GM12891 (cell line): ENCODE data around the gene SIRT2.
"Not testable (repeated sequence)": the region's sequence is repeated elsewhere in the genome, so short reads cannot be mapped to it uniquely, and the experiment has no call there.

Source experiments
- DNase-seq: peaks from one replicate; pipeline ENCODE4 v3.0.0; 2011; ENCODE audit warnings: low spot score; ENCODE audit not compliant: insufficient read length
- FAIRE-seq: peaks from 2 replicates; lab custom pipeline; 2011; peaks lifted over from hg19 to GRCh38; lab: Jason Lieb, UNC
- PAX5 ChIP-seq: IDR thresholded peaks from 2 replicates; pipeline ENCODE4 v1.6.1; 2011; ENCODE audit warnings: low read length, moderate library complexity, mild to moderate bottlenecking; ENCODE audit not compliant: insufficient read depth, severe bottlenecking
- POLR2A ChIP-seq: IDR thresholded peaks from 2 replicates; pipeline ENCODE4 v1.6.1; 2011; ENCODE audit warnings: low read depth, low read length, control low read depth
- POLR2AphosphoS5 ChIP-seq: IDR thresholded peaks from 2 replicates; pipeline ENCODE4 v1.6.1; 2011; ENCODE audit warnings: low read depth, low read length, control low read depth
- POU2F2 ChIP-seq: IDR thresholded peaks from 2 replicates; pipeline ENCODE4 v1.6.1; 2011; ENCODE audit warnings: low read depth, mild to moderate bottlenecking, control low read depth, low read length, moderate library complexity
- SPI1 ChIP-seq: IDR thresholded peaks from 2 replicates; pipeline ENCODE4 v1.6.1; 2011; ENCODE audit warnings: low read depth, low read length, control low read depth
- TAF1 ChIP-seq: IDR thresholded peaks from 2 replicates; pipeline ENCODE4 v1.6.1; 2011; ENCODE audit warnings: low read depth, low read length, control low read depth

SIRT2 gene

DNA sequence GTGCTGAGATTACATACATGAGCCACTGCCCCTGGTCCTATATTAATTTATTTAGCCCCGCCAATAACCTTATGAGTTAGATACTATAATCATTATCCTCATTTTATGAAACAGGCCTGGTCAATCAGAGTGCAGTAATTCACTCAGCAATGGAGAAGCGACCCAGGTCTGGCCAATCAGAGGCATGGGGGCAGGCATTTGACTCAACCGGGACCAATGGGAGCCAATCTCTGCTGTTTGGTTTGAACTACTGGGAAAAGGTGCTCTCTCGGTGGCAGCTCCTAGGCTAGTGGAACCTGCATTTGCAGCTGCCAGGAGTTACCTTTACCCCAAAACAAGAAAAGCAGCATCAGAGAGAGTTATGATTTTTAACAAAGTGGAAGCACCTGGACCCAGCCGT is 6.6 kb downstream of the SIRT2 start:
- no peak for TF ChIP-seq POU2F2
- no peak for TF ChIP-seq SPI1
- TF ChIP-seq POLR2A, result no peak
- TF ChIP-seq PAX5, result no peak
- TF ChIP-seq TAF1, result no peak
- TF ChIP-seq POLR2AphosphoS5, result no peak
- no peak for FAIRE-seq
- DNase-seq, result no peak

DNA sequence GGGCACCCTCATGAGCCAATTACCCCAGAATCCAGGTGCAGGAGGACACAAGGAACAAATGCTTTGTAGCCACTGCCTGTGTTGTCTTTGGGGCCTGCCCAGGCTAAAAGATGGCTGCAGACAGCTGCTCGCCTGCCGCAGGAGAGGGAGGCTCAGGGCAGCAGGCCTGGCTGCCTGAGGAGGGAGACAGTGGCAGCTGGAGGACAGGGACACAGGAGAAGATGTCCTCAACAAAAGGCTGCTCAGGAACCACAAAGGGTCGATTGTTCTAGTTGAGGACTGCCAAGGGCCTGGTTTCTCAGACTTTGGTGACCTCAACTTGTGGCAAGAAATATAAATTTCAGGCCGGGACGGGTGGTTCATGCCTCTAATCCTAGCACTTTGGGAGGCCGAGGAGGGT is 7.6 kb downstream of the SIRT2 start:
- DNase-seq, result no peak
- TF ChIP-seq POLR2A (no peak), SPI1 (no peak), TAF1 (no peak), POLR2AphosphoS5 (no peak), PAX5 (no peak), POU2F2 (no peak)
- no peak for FAIRE-seq

DNA sequence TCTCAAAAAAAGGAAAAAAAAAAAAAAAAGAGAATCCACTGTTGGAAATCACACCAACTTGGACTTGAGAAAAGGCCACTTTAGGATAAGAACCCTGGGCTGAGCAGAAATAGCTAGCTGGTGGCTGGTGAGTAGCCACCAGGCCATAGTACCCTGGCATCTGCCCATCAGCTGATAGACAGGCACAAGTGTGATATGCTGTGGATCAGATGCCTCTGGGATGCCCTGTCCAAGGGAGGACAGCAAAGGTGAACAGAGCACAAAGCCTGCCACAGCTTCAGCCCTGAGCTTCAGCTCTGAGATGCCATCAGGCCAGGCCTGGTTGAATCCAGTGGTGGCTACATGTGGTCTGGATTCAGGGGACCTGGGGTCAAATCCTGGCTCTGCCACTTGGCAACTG is 8.7 kb downstream of the SIRT2 start:
- DNase-seq, result no peak
- TF ChIP-seq POU2F2 (no peak), POLR2A (no peak), POLR2AphosphoS5 (no peak), PAX5 (no peak)
- FAIRE-seq, result no peak

DNA sequence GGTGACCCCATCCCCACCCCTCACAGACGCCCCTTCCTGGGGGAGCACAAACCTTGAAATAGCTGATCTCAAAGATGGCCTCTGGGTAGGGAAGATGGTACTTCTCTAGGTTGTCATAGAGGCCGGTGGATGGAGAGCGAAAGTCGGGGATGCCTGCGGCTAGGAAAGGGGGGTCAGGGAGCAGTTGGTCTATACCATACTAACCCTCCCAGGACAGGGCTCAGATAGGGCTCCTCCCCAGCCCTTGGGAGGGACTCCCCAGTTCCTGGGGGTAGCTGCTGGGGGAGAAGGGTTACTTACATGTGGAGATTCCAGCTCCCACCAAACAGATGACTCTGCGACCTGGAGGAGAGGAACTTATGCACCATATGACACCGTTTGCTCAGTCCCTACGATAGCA is 9.6 kb downstream of the SIRT2 start:
- FAIRE-seq (no peak), DNase-seq (no peak)
- TF ChIP-seq POLR2A, result no peak
- no peak for TF ChIP-seq POU2F2
- no peak for TF ChIP-seq PAX5
- TF ChIP-seq POLR2AphosphoS5, result no peak
- TF ChIP-seq TAF1, result no peak

DNA sequence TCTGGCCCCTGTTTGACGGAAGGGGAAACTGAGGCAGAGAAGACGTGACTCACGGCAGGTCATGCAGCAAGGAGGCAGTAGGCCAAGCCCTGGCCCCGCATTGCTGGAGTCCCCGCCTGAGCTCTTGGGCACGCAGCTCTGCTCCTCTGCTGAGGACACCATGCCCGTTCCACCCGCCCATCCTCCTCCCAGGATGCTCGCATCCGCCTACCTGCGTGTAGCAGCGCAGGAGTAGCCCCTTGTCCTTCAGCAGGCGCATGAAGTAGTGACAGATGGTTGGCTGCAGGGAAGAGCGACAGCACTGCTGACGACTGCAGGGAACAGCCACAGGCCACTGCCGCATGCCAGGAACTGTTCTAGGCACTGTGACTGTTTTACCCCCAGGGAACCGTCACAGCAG is 10.5 kb downstream of the SIRT2 start:
- no peak for DNase-seq
- FAIRE-seq, result no peak
- no peak for TF ChIP-seq POLR2AphosphoS5
- TF ChIP-seq PAX5, result no peak
- no peak for TF ChIP-seq POLR2A
- TF ChIP-seq SPI1, result no peak
- TF ChIP-seq POU2F2, result no peak
- TF ChIP-seq TAF1, result no peak

DNA sequence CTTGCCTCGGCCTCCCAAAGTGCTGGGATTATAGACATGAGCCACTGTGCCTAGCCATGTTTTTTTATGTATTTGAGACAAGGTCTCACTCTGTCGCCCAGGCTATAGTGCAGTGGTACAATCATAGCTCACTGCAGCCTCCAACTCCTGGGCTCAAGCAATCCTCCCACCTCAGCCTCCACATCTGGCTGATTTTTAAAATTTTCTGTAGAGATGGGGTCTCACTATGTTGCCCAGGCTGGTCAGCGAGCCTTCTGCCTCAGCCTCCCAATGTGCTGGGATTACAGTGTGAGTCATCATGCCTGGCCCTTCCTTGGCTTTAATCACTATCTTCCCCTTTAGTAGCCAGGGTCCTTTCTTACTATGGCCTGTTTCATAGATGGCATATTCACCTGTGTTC is 14.7 kb downstream of the SIRT2 start:
- DNase-seq, FAIRE-seq: not testable (repeated sequence)

DNA sequence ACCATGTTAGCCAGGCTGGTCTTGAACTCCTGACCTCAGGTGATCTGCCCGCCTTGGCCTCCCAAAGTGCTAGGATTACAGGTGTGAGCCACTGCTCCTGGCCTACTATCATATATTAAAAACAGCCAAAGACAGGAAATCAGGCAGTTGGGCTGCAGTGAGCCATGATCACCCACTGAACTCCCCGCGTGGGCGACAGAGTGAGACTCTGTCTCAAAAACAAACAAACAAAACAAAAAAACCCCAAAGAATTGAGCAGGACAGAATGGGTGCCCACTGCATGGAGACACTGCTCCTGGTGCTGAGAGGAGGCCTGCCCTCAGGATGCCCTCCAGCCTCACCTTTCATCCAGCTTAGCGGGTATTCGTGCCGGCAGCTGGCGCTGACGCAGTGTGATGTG is 16.1 kb downstream of the SIRT2 start:
- TF ChIP-seq PAX5 (no peak), POLR2AphosphoS5 (no peak), POU2F2 (no peak), SPI1 (no peak), TAF1 (no peak), POLR2A (no peak)
- DNase-seq (no peak), FAIRE-seq (no peak)

DNA sequence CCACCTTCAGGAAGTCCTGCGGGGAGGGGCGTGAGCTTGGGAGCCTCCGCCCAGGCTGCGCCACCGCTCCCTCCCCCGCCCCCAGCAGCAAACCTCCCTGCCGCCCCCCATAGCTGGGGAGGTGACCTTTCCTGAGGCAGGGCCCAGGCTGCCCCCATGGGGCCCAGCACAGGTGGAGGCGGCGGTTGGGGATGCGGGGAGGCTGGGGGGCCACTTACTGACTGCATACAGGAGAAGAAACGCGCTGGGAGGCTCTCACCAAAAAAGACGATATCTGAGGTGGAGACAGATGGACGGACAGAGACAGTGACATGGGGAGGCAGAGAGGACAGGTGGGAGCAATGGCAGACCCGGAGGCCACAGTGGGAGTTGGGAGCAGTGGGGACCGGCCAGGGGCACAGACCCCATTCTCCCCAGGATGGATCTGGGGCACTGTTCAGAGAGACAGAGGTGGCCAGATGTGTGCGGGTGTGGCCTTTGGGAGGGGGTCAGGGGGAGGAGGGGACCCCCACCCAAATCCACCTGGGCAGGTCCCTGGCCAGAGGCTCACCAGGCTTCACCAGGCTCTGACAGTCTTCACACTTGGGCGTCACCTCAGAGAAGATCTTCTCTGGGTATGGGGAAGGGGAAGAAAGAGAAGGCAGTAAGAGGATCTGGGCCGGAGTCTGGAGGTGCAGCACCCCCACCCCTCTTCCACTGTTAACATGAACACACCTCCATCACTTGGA is 18.4 kb downstream of the SIRT2 start:
- TF ChIP-seq POLR2AphosphoS5 (no peak), PAX5 (no peak), TAF1 (no peak), SPI1 (no peak), POU2F2 (no peak), POLR2A (no peak)
- FAIRE-seq, result no peak
- DNase-seq, result no peak

DNA sequence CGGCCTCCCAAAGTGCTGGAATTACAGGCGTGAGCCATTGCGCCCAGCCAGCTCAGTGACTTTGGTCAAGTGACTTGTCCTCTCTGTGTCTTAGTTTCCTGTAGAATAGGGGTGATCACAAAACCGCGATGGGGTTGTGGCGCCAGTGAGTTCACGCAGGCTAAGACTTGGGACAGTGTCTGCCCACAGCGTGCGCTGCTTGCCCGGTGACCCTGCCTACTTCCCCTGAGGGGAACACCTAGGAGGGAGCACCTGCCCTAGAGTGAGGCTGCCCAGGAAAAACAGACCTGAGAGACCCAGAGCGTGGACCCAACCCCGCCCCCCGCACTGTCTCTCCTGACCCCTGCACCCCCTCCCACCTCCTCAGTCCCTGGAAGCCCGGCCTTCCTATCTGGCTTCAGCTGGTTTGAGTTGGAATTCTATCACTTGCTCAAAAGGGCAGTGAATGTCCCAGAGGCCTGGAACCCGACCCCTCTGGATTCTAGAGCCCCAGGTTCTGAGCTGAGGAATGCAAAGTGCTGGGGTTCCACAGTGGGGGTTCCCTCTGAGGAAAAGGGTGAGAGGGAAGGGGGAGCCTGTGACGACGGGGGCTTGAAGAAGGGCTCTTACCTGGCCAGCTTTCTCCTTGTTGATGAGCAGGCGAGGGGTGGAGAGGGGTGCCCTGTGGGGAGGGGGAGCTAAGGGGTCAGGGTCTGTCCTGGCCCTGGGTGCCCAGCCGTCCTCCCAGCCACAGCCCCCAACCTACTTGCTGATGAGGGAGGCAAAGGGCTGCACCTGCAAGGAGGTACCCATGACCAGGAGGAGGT is 19.1 kb downstream of the SIRT2 start:
- FAIRE-seq (no peak), DNase-seq (no peak)
- TF ChIP-seq POU2F2 (no peak), POLR2AphosphoS5 (no peak), TAF1 (no peak), SPI1 (no peak), POLR2A (no peak), PAX5 (no peak)

DNA sequence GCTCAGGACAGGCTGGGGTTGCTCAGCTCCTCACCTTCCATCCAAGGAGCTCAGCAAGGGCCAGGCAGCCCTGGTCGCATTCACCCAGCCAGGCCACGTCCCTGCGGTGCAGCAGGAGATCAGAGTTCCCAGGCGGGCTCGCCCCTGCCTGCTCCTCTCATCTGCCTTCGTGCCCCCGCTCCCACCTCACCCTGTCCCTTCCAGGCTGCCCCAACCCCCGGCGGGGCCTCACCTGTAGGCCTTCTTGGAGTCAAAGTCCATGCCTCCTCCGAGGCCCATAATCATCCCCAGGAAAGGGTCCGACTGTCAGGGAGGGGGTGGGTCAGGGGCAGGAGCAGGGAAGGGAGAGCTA is 20.0 kb downstream of the SIRT2 start:
- no peak for TF ChIP-seq POU2F2
- TF ChIP-seq POLR2AphosphoS5, result no peak
- TF ChIP-seq PAX5, result no peak
- DNase-seq, result no peak
- FAIRE-seq, result no peak
